Mucosa of rectum (tissue), 2 donors: ENCODE results near the gene ANO2.

Source experiments
- H3K27ac ChIP-seq, 2 donors: one replicate each; pipeline ENCODE4 v1.7.0; 2013; ENCODE audit warnings: inconsistent platforms in 2 of 2, low read depth in 2 of 2, low read length in 2 of 2
- H3K27me3 ChIP-seq, 2 donors: one replicate each; pipeline ENCODE4 v1.7.0; 2013; ENCODE audit warnings: low read length in 2 of 2; ENCODE audit not compliant: control insufficient read depth in 2 of 2, insufficient read depth in 2 of 2
- H3K36me3 ChIP-seq, 2 donors: one replicate each; pipeline ENCODE4 v1.7.0; 2013; ENCODE audit warnings: low read length in 2 of 2; ENCODE audit not compliant: control insufficient read depth in 2 of 2, insufficient read depth in 2 of 2
- H3K4me1 ChIP-seq, 2 donors: one replicate each; pipeline ENCODE4 v1.7.0; 2013; ENCODE audit warnings: low read length in 2 of 2, mild to moderate bottlenecking in 1 of 2; ENCODE audit not compliant: control insufficient read depth in 2 of 2, insufficient read depth in 2 of 2
- H3K4me3 ChIP-seq, 2 donors: one replicate each; pipeline ENCODE4 v1.7.0; 2013; ENCODE audit warnings: low read length in 2 of 2
- H3K9ac ChIP-seq, 2 donors: one replicate each; pipeline ENCODE4 v1.7.0; 2013; ENCODE audit warnings: low read length in 2 of 2, low read depth in 1 of 2, mild to moderate bottlenecking in 1 of 2
- H3K9me3 ChIP-seq, 2 donors: one replicate each; pipeline ENCODE4 v1.7.0; 2013; ENCODE audit warnings: low read length in 2 of 2; ENCODE audit not compliant: control insufficient read depth in 2 of 2
- donor health status: healthy.
- donor health status: Normal muscosa, but diverticular disease.

The ANO2 gene

GRCh38 chr12:5964913-5965900, 20.1 kb upstream of the ANO2 start:
- H3K9ac ChIP-seq = no peak overlapping the region
- no peaks in the 10 kb centered on the region for H3K36me3 ChIP-seq
- H3K4me3 ChIP-seq = no peak overlapping the region
- no peaks in the 10 kb centered on the region for H3K9me3 ChIP-seq
- H3K27me3 ChIP-seq = peaks cover 0 to 8% of the 10 kb centered on the region in 2 donors
- H3K4me1 ChIP-seq = no peaks in the 10 kb centered on the region
- H3K27ac ChIP-seq = no peak overlapping the region

DNA sequence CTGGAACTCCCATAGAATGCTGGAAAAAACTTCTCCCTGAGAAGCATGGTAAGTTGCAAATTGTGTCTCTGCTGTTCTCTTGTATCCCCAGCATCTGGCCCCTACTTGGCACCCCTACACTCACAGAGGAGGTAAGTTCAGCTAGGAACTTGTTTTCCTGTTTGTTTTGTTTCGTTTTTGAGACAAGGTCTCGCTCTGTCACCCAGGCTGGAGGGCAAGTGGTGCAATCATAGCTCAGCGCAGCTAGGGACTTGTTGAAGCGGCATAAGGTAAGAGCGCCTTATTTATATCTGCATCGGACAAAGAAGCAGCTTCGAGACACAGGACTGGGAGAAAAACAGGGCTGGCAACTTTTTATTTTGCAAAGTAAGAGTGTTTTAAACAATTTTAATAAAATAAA, 18.5 kb upstream of the ANO2 start:
- Histone ChIP-seq H3K4me1 (no peaks in the 10 kb centered on the region), H3K4me3 (no peak overlapping the region), H3K9ac (no peak overlapping the region), H3K27me3 (peaks cover 0 to 8% of the 10 kb centered on the region in 2 donors), H3K36me3 (no peaks in the 10 kb centered on the region), H3K9me3 (no peaks in the 10 kb centered on the region), H3K27ac (no peak overlapping the region)

DNA sequence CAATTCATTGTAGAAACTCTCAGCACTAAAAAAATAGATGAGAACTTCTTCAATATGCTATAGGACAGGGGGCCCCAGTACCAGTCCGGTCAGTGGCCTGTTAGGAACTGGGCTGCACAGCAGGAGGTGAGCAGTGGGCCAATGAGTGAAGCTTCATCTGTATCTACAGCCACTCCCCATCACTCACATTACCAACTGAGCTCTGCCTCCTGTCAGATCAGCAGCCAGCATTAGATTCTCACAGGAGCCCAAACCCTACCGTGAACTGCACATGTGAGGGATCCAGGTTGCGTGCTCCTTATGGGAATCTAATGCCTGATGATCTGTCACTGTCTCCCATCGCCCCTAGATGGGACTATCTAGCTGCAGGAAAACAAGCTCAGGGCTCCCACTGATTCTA, 15.7 kb upstream of the ANO2 start:
- no peak overlapping the region for H3K27ac ChIP-seq
- no peak overlapping the region for H3K9ac ChIP-seq
- H3K9me3 ChIP-seq = no peaks in the 10 kb centered on the region
- H3K4me1 ChIP-seq = no peaks in the 10 kb centered on the region
- no peak overlapping the region for H3K4me3 ChIP-seq
- H3K36me3 ChIP-seq = no peaks in the 10 kb centered on the region
- peaks cover 0 to 8% of the 10 kb centered on the region in 2 donors for H3K27me3 ChIP-seq

- Histone ChIP-seq H3K27me3 (peaks cover 6 to 15% of the 10 kb centered on the region in 2 donors), H3K9me3 (no peaks in the 10 kb centered on the region), H3K36me3 (no peaks in the 10 kb centered on the region), H3K27ac (no peak overlapping the region), H3K9ac (no peak overlapping the region), H3K4me3 (no peak overlapping the region), H3K4me1 (no peaks in the 10 kb centered on the region)
Measured at GRCh38 chr12:5956987-5957386, 11.9 kb upstream of the ANO2 start.

GRCh38 chr12:5954661-5955060, 9.6 kb upstream of the ANO2 start:
- Histone ChIP-seq H3K4me1 (no peaks in the 10 kb centered on the region), H3K36me3 (no peaks in the 10 kb centered on the region), H3K9me3 (no peaks in the 10 kb centered on the region), H3K9ac (no peak overlapping the region), H3K27me3 (peaks cover 6 to 17% of the 10 kb centered on the region in 2 donors), H3K27ac (no peak overlapping the region), H3K4me3 (no peak overlapping the region)

- Histone ChIP-seq H3K4me3 (no peak overlapping the region), H3K4me1 (no peaks in the 10 kb centered on the region)
Measured at GRCh38 chr12:5953835-5954586, 9.0 kb upstream of the ANO2 start.

DNA sequence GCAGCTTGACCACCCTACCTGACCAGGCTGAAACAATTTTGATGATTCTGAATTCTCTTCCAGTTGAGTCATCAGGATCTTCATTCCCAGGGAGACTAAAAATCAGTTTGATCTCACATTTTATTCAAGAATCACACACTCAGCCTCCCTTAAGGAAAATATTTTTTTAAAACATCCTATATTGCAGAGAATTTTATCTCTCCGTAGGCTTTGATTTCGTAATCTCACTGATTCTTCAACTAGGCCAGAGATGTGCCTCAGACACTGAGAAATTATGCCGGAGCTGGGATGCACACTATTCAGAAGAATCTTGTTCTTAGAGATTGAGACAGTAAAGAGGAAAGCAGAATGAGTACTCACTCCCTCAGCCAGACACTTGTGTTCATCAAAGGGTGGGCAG, 7.0 kb upstream of the ANO2 start:
- Histone ChIP-seq H3K36me3 (no peaks in the 10 kb centered on the region), H3K27me3 (peaks cover 13 to 32% of the 10 kb centered on the region in 2 donors), H3K27ac (no peak overlapping the region), H3K9ac (no peak overlapping the region), H3K4me3 (no peak overlapping the region), H3K9me3 (no peaks in the 10 kb centered on the region), H3K4me1 (no peaks in the 10 kb centered on the region)

More at GRCh38 chr12:5953835-5954586, 9.0 kb upstream of the ANO2 start:
- Histone ChIP-seq H3K9me3 (no peaks in the 10 kb centered on the region), H3K27ac (no peak overlapping the region), H3K27me3 (peaks cover 7 to 18% of the 10 kb centered on the region in 2 donors), H3K9ac (no peak overlapping the region), H3K36me3 (no peaks in the 10 kb centered on the region)

- Histone ChIP-seq H3K9ac (no peak overlapping the region), H3K27ac (no peak overlapping the region), H3K4me3 (no peak overlapping the region), H3K27me3 (peaks cover 35 to 53% of the 10 kb centered on the region in 2 donors), H3K9me3 (no peaks in the 10 kb centered on the region), H3K4me1 (no peaks in the 10 kb centered on the region), H3K36me3 (no peaks in the 10 kb centered on the region)
Measured at GRCh38 chr12:5948696-5949095, 3.6 kb upstream of the ANO2 start.

DNA sequence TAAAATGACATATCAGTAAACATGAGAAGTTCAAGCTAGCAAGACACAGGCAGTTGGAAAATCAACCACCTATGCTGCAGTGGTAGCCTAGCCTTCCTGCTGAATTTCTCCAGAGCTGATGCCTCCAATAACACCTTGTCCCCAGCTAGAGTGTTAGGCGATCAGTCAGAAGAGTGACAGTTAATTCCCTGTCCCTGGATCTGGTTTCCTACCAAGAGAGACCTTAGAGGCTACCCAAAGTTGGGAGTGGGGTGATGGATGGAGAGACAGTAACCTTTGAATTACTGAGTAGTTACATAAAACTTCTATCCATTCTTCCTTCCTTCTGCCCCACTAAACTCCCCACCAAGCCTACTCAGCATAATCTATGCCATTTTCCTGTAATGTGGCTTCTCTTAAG, 1.9 kb upstream of the ANO2 start:
- no peaks in the 10 kb centered on the region for H3K4me1 ChIP-seq
- H3K9ac ChIP-seq = no peak overlapping the region
- H3K36me3 ChIP-seq = no peaks in the 10 kb centered on the region
- no peak overlapping the region for H3K27ac ChIP-seq
- H3K27me3 ChIP-seq = peaks cover 33 to 60% of the 10 kb centered on the region in 2 donors
- no peaks in the 10 kb centered on the region for H3K9me3 ChIP-seq
- no peak overlapping the region for H3K4me3 ChIP-seq

DNA sequence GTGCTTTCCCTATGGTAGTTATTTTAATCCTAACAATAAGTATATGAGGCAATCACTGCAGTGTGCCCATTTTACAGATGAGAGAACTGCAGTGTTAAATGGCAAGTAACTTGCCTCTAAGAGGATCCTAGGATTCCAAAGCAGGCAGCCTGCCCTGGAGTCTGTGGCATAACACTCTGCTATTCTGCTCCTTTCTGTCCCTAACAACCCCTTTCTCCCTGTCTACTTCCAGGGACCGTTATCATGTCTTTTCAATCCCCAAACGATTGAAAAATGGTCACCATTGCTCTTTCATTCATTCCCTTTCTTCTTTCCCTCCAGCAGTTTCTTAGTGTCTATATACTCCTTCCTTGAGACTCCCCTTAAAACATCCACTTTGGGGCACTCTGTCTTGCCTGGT, 1.3 kb upstream of the ANO2 start:
- H3K27me3 ChIP-seq = peaks cover 33 to 60% of the 10 kb centered on the region in 2 donors
- no peak overlapping the region for H3K4me3 ChIP-seq
- no peaks in the 10 kb centered on the region for H3K4me1 ChIP-seq
- H3K36me3 ChIP-seq = no peaks in the 10 kb centered on the region
- no peak overlapping the region for H3K9ac ChIP-seq
- H3K9me3 ChIP-seq = no peaks in the 10 kb centered on the region
- H3K27ac ChIP-seq = no peak overlapping the region
